ENCODE measurements around the gene GALNT2. TPM values are rescaled to one million over a fixed set of nuclear protein-coding genes. Genes with fewer than 3 reads are reported as not detected.

Gene GALNT2
- total RNA-seq, 1 experiment from 2014 or later: 51.1 TPM

DNA sequence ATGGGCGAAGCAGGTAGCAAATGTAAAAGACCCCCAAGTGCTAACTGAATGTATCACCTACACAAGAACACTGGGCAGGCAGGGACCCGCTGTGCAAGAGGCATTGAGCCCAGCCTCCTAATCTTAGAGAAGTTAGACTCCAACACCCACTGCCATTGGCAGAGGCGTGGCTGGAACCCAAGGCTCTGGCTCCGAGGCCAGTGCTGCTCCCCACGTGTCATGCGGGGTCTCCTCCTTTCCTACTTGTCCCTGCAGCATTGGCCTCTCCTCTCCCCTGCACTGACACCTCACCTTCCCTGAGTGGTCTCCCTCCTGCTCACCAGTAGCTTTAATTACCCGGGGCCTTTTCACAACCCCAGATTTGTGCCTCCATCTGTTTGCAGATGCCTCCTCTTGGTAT is 107.0 kb downstream of the GALNT2 start:
- H3K27ac ChIP-seq: no peak overlapping the region
- H3K4me1 ChIP-seq: peaks cover 26% of the 10 kb centered on the region
- H3K4me3 ChIP-seq: no peak overlapping the region
- H3K9me3 ChIP-seq (replicated peaks): no peaks in the 10 kb centered on the region
- no peak for DNase-seq
- no peaks in the 10 kb centered on the region for H3K27me3 ChIP-seq
- H3K36me3 ChIP-seq: no peaks in the 10 kb centered on the region

DNA sequence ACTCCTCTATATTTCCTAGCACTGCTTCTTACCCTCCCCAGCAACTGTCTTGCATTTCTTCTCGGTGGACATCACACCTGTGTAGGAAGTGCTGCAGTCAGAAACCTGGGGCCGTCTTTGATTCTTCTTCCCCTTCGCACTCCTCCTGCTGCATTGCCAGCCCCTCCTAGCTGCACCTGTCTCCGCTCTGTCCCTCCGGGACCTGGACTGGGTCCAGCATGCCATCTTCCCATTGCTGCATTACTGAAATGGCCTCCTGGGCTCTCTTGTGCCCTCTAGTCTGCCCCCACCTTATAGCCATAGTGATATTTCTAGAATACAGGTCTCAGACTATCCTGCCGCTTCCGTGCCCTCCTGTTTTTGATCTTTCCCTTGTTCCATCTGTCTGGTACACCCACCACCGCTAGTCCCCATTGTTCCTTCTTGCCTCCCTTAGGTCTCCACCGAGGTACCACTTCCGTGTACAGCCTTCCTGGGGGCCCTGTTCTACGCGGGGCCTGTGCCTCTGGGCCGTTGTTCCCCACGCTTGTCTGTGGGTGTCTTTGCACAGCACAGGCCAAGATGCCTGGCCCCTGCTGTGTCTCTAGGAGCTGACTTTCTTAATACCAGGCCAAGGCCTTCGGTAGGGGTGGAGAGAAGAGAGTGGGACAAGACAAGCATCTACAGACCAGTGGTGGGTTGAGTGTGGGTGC is 107.6 kb downstream of the GALNT2 start:
- Histone ChIP-seq H3K4me3 (no peak overlapping the region), H3K4me1 (peaks cover 23% of the 10 kb centered on the region), H3K36me3 (no peaks in the 10 kb centered on the region), H3K27ac (no peak overlapping the region), H3K27me3 (no peaks in the 10 kb centered on the region), H3K9me3 (replicated peaks) (no peaks in the 10 kb centered on the region)
- no peak for DNase-seq

DNA sequence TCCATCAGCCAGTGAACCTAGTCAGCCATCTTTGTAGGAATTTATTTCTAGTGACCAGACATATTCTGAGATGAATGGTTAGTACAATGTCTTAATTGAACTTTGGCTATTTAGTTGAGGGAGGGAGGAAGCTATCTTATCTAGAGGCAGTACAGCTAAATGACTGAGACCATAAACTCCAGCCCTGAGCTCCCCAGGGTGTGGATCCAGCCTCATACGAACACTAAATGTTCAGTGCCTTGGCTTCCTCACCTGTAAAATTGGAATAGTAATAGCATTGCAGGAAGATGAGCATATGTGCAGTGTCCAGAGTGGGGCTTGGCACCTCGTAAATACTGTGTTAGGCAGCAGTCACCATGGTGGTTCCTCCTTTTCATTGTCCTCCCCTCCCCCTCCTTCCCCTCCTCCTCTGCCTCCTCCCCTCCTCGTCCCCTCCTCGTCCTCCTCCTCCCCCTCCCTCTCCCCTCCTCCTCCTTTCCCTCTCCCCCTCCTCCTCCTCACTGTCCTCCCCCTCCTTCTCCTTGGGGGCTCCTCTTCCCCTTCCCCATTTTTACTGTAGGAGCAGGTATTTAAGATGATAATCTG is 108.2 kb downstream of the GALNT2 start:
- no peak for DNase-seq

DNA sequence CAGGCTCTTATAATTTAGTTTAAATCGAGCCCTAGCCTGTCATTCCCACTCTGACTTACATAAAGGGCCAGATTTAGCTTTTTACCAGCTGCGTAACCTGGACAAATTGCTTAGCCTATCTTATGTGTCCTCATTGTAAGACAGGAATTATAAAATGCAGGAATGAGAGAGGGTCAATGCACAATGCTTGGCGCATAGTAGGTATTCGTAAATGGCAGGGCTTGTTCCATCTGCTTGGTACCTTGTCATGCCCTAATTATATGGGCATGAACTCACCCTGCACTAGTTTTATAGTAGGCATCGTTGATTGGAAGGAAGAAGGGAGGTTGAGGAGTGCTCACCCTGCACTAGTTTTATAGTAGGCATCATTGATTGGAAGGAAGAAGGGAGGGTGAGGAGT is 108.8 kb downstream of the GALNT2 start:
- Histone ChIP-seq H3K9me3 (replicated peaks) (no peaks in the 10 kb centered on the region), H3K36me3 (no peaks in the 10 kb centered on the region), H3K4me1 (peaks cover 17% of the 10 kb centered on the region), H3K27me3 (no peaks in the 10 kb centered on the region), H3K4me3 (no peak overlapping the region), H3K27ac (no peak overlapping the region)
- no peak for DNase-seq

More for the DNA sequence above, 108.2 kb downstream of the GALNT2 start:
- H3K4me3 ChIP-seq: no peak overlapping the region
- peaks cover 23% of the 10 kb centered on the region for H3K4me1 ChIP-seq
- H3K9me3 ChIP-seq (replicated peaks): no peaks in the 10 kb centered on the region
- no peaks in the 10 kb centered on the region for H3K27me3 ChIP-seq
- H3K27ac ChIP-seq: no peak overlapping the region
- H3K36me3 ChIP-seq: no peaks in the 10 kb centered on the region

DNA sequence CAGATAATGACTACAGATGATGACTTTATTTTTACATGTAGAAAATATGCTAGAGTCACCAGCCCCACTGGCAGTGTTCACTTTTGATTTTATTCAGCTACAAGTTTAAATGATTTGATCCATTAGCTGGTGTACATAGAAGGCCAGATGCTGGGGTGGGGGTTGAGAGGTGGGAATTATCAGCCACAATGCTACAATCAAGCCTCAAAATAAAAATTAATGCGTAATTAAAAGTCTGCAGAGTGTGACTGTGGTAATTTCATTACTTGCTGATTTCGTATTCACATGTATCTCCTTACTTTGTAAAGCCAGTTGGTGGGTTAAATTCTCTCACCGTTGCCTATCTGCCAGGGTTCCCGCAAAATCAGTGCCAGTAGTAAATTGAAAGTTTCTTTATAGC is 109.3 kb downstream of the GALNT2 start:
- Histone ChIP-seq H3K27ac (no peak overlapping the region), H3K27me3 (no peaks in the 10 kb centered on the region), H3K4me1 (peaks cover 12% of the 10 kb centered on the region), H3K9me3 (replicated peaks) (no peaks in the 10 kb centered on the region), H3K4me3 (no peak overlapping the region), H3K36me3 (no peaks in the 10 kb centered on the region)
- DNase-seq: no peak

DNA sequence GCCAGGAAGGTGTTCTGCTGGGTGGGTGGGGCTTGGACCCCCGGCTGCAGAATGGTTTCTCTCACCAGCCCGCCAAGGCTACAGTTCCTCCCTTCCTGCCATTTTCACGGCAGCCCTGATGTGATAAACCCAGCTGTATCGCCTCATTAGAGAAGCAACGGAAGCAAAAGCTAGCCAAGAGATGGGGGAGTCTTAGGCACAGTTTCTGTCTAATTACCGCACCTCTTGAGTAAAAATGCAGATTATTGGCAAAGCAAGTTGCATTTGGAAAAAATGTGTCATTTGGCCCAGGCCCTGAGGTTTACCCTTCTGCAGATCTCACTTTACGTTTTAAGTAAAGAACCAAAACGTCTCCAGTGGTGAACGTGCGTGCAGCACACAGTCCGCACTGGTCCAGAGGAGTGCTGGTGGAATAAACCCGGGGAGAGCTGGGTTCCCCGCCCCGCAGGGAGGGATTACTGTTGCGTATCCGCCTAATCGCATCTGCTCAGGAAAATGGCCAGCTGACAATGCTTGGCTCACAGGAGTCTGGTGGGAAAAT is 109.9 kb downstream of the GALNT2 start:
- DNase-seq: no peak
- H3K9me3 ChIP-seq (replicated peaks): no peaks in the 10 kb centered on the region
- H3K27me3 ChIP-seq: no peaks in the 10 kb centered on the region
- H3K4me3 ChIP-seq: no peak overlapping the region
- no peaks in the 10 kb centered on the region for H3K36me3 ChIP-seq
- H3K27ac ChIP-seq: no peak overlapping the region
- peaks cover 6% of the 10 kb centered on the region for H3K4me1 ChIP-seq

DNA sequence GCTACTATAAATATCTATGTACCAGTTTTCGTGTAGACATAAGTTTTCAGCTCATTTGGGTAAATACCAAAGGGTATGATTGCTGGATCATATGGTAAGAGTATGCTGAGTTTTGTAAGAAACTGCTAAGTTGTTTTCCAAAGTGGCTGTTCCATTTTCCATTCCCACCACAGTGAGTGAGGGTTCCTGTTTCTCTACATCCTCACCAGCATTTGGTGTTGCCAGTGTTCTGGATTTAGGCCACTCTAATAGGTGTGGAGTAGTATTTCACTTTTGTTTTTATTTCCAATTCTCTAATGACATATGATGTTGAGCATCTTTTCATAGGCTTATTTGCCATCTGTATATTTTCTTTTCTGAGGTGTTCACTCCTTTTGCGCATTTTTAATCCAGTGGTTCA is 112.2 kb downstream of the GALNT2 start:
- H3K9me3 ChIP-seq (replicated peaks): no peaks in the 10 kb centered on the region
- H3K36me3 ChIP-seq: no peaks in the 10 kb centered on the region
- no peak overlapping the region for H3K27ac ChIP-seq
- H3K27me3 ChIP-seq: no peaks in the 10 kb centered on the region
- no peak overlapping the region for H3K4me3 ChIP-seq
- H3K4me1 ChIP-seq: no peaks in the 10 kb centered on the region
- no peak for DNase-seq

DNA sequence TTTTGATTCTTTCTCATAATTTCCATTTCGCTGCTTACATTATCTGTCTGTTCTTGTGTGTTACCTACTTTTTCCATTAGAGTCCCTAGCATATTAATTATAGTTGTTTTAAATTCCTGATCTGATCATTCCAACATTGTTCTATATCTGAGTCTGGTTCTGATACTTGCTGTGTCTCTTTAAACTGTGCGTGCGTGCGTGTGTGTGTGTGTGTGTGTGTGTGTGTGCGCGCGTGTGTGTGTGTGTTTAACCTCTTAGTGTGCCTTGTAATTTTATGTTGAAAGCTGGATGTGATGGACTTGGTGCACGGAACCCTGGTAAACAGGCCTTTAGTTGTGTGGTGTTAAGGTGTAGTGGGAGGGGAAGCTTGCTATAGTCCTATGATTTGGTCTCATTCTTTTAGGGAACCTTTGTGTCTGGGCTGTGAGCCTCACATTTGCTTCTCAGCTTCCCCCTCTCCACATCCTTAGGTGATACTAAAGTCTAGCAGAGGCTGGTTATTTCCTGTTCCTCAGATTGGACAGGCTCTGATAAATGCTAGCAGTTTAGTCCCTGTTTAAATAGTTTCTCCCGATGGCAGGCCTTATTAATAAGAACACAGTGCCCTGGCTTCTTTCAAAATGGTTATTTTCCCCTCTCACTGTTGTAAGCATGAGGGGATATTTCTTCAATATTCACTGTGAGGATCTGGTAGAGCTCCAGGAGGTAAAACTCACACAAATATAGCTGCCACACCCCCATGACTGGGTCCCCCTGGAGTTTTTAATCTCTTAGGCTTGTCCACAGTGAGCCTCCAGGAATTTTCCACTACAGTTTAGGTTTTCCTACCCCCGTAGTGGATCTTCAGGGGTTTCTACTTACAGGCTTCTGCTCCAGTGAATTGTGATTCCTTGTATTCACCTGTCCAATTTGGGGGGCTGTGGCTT is 118.3 kb downstream of the GALNT2 start:
- Histone ChIP-seq H3K9me3 (replicated peaks) (no peaks in the 10 kb centered on the region), H3K27ac (no peak overlapping the region), H3K36me3 (no peaks in the 10 kb centered on the region), H3K4me3 (no peak overlapping the region), H3K27me3 (no peaks in the 10 kb centered on the region), H3K4me1 (no peaks in the 10 kb centered on the region; the same call in 1 of the 2 replicates)
- no peak for DNase-seq

DNA sequence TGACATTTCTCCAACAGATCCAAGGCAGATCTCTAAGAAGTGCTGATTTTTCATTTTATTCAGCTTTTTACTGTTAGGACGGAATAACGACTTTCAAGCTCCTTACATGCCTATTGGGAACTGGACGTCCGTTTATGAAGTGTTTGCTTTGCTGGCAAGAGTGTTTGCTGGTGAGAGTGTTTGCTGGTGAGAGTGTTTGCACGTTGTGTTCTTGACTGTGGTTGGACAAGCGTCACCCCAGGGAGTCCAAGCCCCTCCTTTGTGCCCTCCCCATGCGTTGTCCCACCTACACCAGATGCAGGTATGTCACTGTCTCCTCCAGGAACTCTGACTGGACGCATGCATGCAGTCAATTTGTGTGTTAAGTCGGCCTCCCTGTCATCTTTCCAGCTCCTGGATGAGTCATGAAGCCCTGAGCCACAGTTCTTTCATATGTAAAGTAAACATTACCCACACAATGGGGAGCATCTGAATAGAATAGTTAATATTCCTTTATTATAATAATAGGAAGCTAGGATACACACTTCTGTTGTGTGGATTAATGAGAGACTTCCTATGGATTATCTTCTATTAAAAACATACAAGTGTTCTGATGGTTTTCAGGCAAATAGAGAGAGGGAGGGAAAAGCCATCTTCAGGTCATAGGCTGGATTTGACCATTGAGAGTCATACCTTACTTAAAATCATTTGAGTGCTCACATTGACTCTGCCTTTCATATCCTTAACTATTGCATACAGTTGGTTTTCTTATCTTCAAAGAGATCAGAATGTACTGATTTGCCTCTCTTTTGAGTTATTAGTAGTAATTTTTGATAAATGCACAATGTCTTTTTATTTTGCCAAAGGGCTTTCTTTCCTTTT is 119.2 kb downstream of the GALNT2 start:
- H3K27ac ChIP-seq: no peak overlapping the region
- no peaks in the 10 kb centered on the region for H3K9me3 ChIP-seq (replicated peaks)
- no peak overlapping the region for H3K4me3 ChIP-seq
- no peaks in the 10 kb centered on the region; the same call in 1 of the 2 replicates for H3K4me1 ChIP-seq
- DNase-seq: no peak
- H3K27me3 ChIP-seq: no peaks in the 10 kb centered on the region
- no peaks in the 10 kb centered on the region for H3K36me3 ChIP-seq

DNA sequence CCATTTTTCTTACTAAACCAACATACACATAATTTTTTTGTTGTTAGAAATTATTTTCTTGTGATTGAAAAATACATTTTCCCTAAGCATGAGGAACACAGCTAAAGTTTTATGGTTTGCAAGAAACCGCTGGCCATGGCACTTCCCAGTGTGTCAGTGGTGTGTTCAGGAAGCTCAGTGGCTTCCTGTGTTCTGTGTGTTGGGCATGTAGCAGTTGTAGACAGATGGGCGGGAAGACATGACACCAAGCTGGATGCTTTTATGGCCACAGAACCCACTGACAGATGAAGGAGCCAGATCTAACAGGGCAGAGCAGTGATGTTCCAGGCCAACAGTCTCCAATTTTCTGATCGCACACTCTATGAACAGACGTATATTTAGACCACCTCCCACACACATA is 119.8 kb downstream of the GALNT2 start:
- Histone ChIP-seq H3K27me3 (no peaks in the 10 kb centered on the region), H3K4me3 (no peak overlapping the region), H3K9me3 (replicated peaks) (no peaks in the 10 kb centered on the region), H3K36me3 (no peaks in the 10 kb centered on the region), H3K27ac (no peak overlapping the region), H3K4me1 (no peaks in the 10 kb centered on the region; the same call in 1 of the 2 replicates)
- DNase-seq: no peak

DNA sequence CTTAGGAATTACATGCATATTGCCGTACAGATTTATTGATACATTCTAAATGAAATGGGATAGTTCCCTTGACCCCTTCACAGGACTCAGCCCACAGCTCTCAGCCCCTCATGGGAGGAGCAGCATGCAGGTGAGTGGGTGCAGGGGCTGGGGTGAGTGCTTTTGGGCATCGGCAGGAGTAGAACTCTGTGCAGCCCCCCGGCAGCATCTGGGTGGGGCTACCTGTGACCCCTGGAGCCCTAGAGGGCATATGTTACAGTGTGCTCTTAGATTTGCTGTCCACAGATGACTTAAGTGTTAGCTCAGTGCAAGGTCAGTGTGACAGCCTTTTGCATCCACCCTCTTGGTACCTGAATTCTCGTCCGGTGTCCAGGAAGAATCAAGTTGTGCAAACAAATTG is 120.3 kb downstream of the GALNT2 start:
- no peaks in the 10 kb centered on the region for H3K27me3 ChIP-seq
- no peak overlapping the region for H3K4me3 ChIP-seq
- no peaks in the 10 kb centered on the region for H3K36me3 ChIP-seq
- H3K4me1 ChIP-seq: no peaks in the 10 kb centered on the region; the same call in 1 of the 2 replicates
- DNase-seq: no peak
- H3K9me3 ChIP-seq (replicated peaks): no peaks in the 10 kb centered on the region
- no peak overlapping the region for H3K27ac ChIP-seq

DNA sequence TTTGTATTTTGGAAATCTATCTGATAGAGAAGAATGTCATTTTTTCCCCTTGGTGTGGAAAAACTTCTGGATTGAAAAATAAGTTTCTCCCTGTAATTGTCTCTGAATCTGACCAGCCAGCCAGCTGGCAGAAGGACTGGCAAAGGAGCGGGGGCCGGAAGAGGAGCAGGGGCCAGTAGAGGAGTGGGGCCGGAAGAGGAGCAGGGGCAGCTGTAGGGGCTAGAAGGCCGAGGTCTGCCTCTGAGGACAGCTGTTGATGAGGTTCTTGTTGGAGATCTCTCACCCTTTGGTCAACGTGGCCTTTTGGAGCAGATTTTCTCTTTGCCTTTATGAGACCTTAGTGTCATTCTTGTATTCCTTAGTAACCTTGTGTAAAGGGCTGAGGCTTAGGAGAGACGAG is 121.8 kb downstream of the GALNT2 start:
- no peak overlapping the region for H3K27ac ChIP-seq
- peak; percentile 28 to 45 for DNase-seq

DNA sequence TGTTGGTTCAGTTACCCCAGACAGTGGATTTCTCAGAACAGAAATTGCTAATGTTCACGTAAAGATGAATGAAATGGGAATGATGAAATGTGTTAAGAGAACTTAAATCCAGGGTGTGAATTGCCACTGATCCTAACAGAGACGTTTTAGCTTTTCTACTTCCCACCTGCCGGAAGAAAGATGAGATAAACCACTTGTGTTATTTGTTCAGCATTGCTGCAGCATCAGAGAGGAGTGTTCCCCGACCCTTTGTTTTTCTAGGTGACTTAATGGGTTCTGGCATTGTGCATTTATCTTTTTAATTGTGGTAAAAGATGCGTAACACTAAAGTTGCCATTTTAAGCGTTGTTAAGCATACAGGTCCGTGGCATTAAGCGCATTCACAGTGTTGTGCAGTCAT is 122.3 kb downstream of the GALNT2 start:
- Histone ChIP-seq H3K4me3 (no peak overlapping the region), H3K27me3 (no peaks in the 10 kb centered on the region)

More for the DNA sequence above, 121.8 kb downstream of the GALNT2 start:
- no peaks in the 10 kb centered on the region; the same call in 1 of the 2 replicates for H3K4me1 ChIP-seq
- no peaks in the 10 kb centered on the region for H3K36me3 ChIP-seq
- no peaks in the 10 kb centered on the region for H3K9me3 ChIP-seq (replicated peaks)
- no peak overlapping the region for H3K4me3 ChIP-seq
- H3K27me3 ChIP-seq: no peaks in the 10 kb centered on the region

DNA sequence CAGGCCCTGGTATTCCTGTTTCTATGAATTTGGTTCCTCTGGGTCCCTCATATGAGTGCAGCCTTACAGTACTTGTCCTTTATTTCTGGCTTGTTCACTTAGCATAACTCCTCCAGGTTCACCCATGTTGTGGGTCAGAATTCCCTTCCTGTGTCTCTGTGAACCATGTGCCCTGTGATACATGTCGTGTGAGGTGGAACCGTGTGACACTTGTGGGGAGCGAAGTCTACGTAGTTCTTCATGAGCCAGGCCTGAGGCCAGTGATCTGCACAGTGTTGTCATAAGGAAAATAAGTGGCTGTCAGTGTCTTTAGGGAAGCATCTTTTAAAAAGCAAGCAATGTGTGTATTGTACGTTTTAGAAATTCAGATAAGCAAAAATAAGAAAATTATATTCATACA is 122.8 kb downstream of the GALNT2 start:
- Histone ChIP-seq H3K36me3 (no peaks in the 10 kb centered on the region), H3K27me3 (no peaks in the 10 kb centered on the region), H3K4me1 (no peaks in the 10 kb centered on the region; the same call in 1 of the 2 replicates), H3K9me3 (replicated peaks) (no peaks in the 10 kb centered on the region), H3K4me3 (no peak overlapping the region), H3K27ac (no peak overlapping the region)
- no peak for DNase-seq

More for the DNA sequence above, 122.3 kb downstream of the GALNT2 start:
- Histone ChIP-seq H3K9me3 (replicated peaks) (no peaks in the 10 kb centered on the region), H3K36me3 (no peaks in the 10 kb centered on the region), H3K27ac (no peak overlapping the region), H3K4me1 (no peaks in the 10 kb centered on the region; the same call in 1 of the 2 replicates)
- no peak for DNase-seq

Measured in SJCRH30 (cell line).